GM12878 (cell line): ENCODE measurements around the gene TSFM. TPM values are rescaled to one million over a fixed set of nuclear protein-coding genes. Genes with fewer than 3 reads are reported as not detected.

ENCODE experiments used
- ATAC-seq: fragments of 200-7000 bp; cut with Tn5 transposase; 3 replicates; pipeline ENCODE4 v1.9.1; 2020; ENCODE audit warnings: mild to moderate bottlenecking, moderate library complexity
- BruUV-seq: library from RNA; stranded (reverse); fragments of 400-500 nt; replicated peaks from 2 replicates; lab custom pipeline; 2021; lab: Mats Ljungman, UMichigan
- CTCF ChIA-PET: fragments of 300-600 bp; sonication (Branson Sonifier 250); formaldehyde crosslinking; extraction: SDS; loops from one replicate; lab custom pipeline; 2021; ENCODE audit warnings: inconsistent platforms; lab: Yijun Ruan, JAX
- POLR2A ChIA-PET: fragments of 350-600 bp; formaldehyde crosslinking; extraction: SDS; loops from one replicate; lab custom pipeline; 2021; ENCODE audit warnings: inconsistent platforms; lab: Charles Lee
- RAD21 ChIA-PET: fragments of 300-600 bp; sonication (Branson Sonifier 250); formaldehyde crosslinking; loops from one replicate; lab custom pipeline; 2023; ENCODE audit warnings: antibody characterized with exemption; ENCODE audit not compliant: unreplicated experiment; lab: Charles Lee
- SMC1A ChIA-PET: fragments of 300-600 bp; sonication (Branson Sonifier 250); formaldehyde crosslinking; loops from one replicate; lab custom pipeline; 2023; ENCODE audit not compliant: unreplicated experiment, uncharacterized antibody; lab: Charles Lee
- DNase-seq: peaks from one replicate; pipeline ENCODE4 v3.0.0-alpha.2; 2011; ENCODE audit warnings: low read depth, low spot score
- FAIRE-seq: peaks from 3 replicates; lab custom pipeline; 2011; peaks lifted over from hg19 to GRCh38; lab: Jason Lieb, UNC
- H2AFZ ChIP-seq: 2 replicates; pipeline ENCODE4 v1.6.0; 2011; ENCODE audit warnings: low read depth, low read length, control low read depth; ENCODE audit not compliant: control insufficient read depth
- H3K27ac ChIP-seq: 2 replicates; pipeline ENCODE4 v1.5.1; 2011; ENCODE audit warnings: control low read depth; ENCODE audit not compliant: control insufficient read depth, insufficient read depth
- H3K27me3 ChIP-seq, 2 experiments: replicated peaks in 1 of 2; 2 replicates each; pipeline versions ENCODE4 v1.6.0 to v1.6.1; 2011; ENCODE audit warnings: low read length in 1 of 2; ENCODE audit not compliant: control insufficient read depth in 2 of 2, insufficient read depth in 2 of 2
- H3K36me3 ChIP-seq, 2 experiments: 2 replicates each; pipeline ENCODE4 v1.5.1; 2011; ENCODE audit warnings: low read length in 1 of 2; ENCODE audit not compliant: control insufficient read depth in 2 of 2, insufficient read depth in 2 of 2
- H3K4me1 ChIP-seq: 2 replicates; pipeline ENCODE4 v1.6.1; 2011; ENCODE audit warnings: mild to moderate bottlenecking, low read length, moderate library complexity, mixed read lengths; ENCODE audit not compliant: control insufficient read depth, insufficient read depth
- H3K4me2 ChIP-seq: 2 replicates; pipeline ENCODE4 v1.6.0; 2011; ENCODE audit warnings: control low read depth; ENCODE audit not compliant: control insufficient read depth, insufficient read depth
- H3K4me3 ChIP-seq: fragments of 200-600 bp; sonication (generic); 2 replicates; pipeline ENCODE4 v1.5.1; 2016
- H3K79me2 ChIP-seq: 2 replicates; pipeline ENCODE4 v1.6.0; 2011; ENCODE audit warnings: low read length; ENCODE audit not compliant: control insufficient read depth, insufficient read depth
- H3K9ac ChIP-seq: 2 replicates; pipeline ENCODE4 v1.8.0; 2011; ENCODE audit warnings: low read length, control low read depth, mixed read lengths; ENCODE audit not compliant: control insufficient read depth, insufficient read depth
- H3K9me3 ChIP-seq: replicated peaks from 3 replicates; pipeline ENCODE4 v1.5.1; 2011; ENCODE audit warnings: mild to moderate bottlenecking, low read length; ENCODE audit not compliant: control insufficient read depth, insufficient read depth
- H4K20me1 ChIP-seq: 2 replicates; pipeline ENCODE4 v1.6.0; 2011; ENCODE audit not compliant: control insufficient read depth, insufficient read depth
- ATF2 ChIP-seq: IDR thresholded peaks from 2 replicates; pipeline ENCODE4 v1.6.1; 2012; ENCODE audit warnings: low read length, inconsistent platforms
- CBX3 ChIP-seq: fragments of 200-600 bp; sonication (generic); IDR thresholded peaks from 2 replicates; pipeline ENCODE4 v1.6.1; 2016; ENCODE audit warnings: low read depth, borderline replicate concordance
- CEBPB ChIP-seq, 2 experiments: fragments of 150-350 bp in 1 of 2; IDR thresholded peaks; 2 replicates each; pipeline ENCODE4 v1.6.1; 2012 to 2014; ENCODE audit warnings: low read depth in 2 of 2, low read length in 2 of 2, borderline replicate concordance in 1 of 2, inconsistent platforms in 1 of 2
- E2F8 ChIP-seq: fragments of 450-650 bp; IDR thresholded peaks from 2 replicates; pipeline ENCODE4 v1.6.1; 2018; ENCODE audit warnings: mild to moderate bottlenecking, low read depth, moderate library complexity; ENCODE audit not compliant: partially characterized antibody
- IRF4 ChIP-seq: IDR thresholded peaks from 2 replicates; pipeline ENCODE4 v1.6.1; 2011; ENCODE audit warnings: low read depth, low read length
- POLR2A ChIP-seq: IDR thresholded peaks from 2 replicates; pipeline ENCODE4 v1.6.1; 2011; ENCODE audit warnings: low read depth, mild to moderate bottlenecking, low read length
- RB1 ChIP-seq: fragments of 450-650 bp; formaldehyde crosslinking; IDR thresholded peaks from 2 replicates; pipeline ENCODE4 v1.6.1; 2017; ENCODE audit warnings: mild to moderate bottlenecking, borderline replicate concordance
- RBBP5 ChIP-seq: fragments of 200-600 bp; sonication (generic); conservative IDR thresholded peaks from 2 replicates; pipeline ENCODE4 v1.6.1; 2016
- RELB ChIP-seq: fragments of 450-650 bp; IDR thresholded peaks from 2 replicates; pipeline ENCODE4 v1.6.1; 2017; ENCODE audit warnings: low read depth, mild to moderate bottlenecking, moderate library complexity
- SMARCA5 ChIP-seq: fragments of 450-650 bp; IDR thresholded peaks from 2 replicates; pipeline ENCODE4 v1.6.1; 2017; ENCODE audit warnings: mild to moderate bottlenecking
- TAF1 ChIP-seq: IDR thresholded peaks from 2 replicates; pipeline ENCODE4 v1.6.1; 2011; ENCODE audit warnings: mild to moderate bottlenecking, low read depth, low read length, borderline replicate concordance
- TCF7 ChIP-seq: IDR thresholded peaks from 2 replicates; pipeline ENCODE4 v1.6.1; 2014; ENCODE audit warnings: antibody characterized with exemption, borderline replicate concordance
- YY1 ChIP-seq: IDR thresholded peaks from 2 replicates; pipeline ENCODE4 v1.6.1; 2011; ENCODE audit warnings: low read depth, mild to moderate bottlenecking, low read length
- ZNF207 ChIP-seq: fragments of 450-650 bp; IDR thresholded peaks from 2 replicates; pipeline ENCODE4 v1.6.1; 2014; ENCODE audit warnings: antibody characterized with exemption, mild to moderate bottlenecking, borderline replicate concordance
- ZNF24 ChIP-seq: fragments of 450-650 bp; IDR thresholded peaks from 2 replicates; pipeline ENCODE4 v1.6.1; 2017; ENCODE audit warnings: antibody characterized with exemption, mild to moderate bottlenecking
- ZNF384 ChIP-seq: IDR thresholded peaks from 2 replicates; pipeline ENCODE4 v1.6.1; 2012; ENCODE audit warnings: low read depth, mild to moderate bottlenecking, low read length, improper control_type of control experiment, borderline replicate concordance
- ZNF687 ChIP-seq: fragments of 450-650 bp; IDR thresholded peaks from 2 replicates; pipeline ENCODE4 v1.6.1; 2017; ENCODE audit warnings: mild to moderate bottlenecking, moderate library complexity
- WGBS: methylation state at CpG from one replicate; pipeline ENCODE4 v1.1.6; 2016; ENCODE audit warnings: low lambda C conversion rate; ENCODE audit not compliant: insufficient replicate concordance, insufficient coverage; ENCODE audit errors: missing lambda C conversion rate; 5-methylcytosine and 5-hydroxymethylcytosine counted together
- in situ Hi-C: fragments of 300-500 bp; cut with MboI; formaldehyde crosslinking; loops from 9 replicates; pipeline ENCODE4 v1.14.3; 2018; ENCODE audit warnings: mixed read lengths
- intact Hi-C: fragments of 100-400 bp; cut with micrococcal nuclease; formaldehyde crosslinking; loops from one replicate; pipeline ENCODE4 v1.14.2; 2022; ENCODE audit not compliant: unreplicated experiment
- polyA plus RNA-seq, 11 experiments: library from polyadenylated mRNA; depleted of rRNA in 4 of 11; unstranded in 6 of 11; stranded (reverse) in 5 of 11; fragments of >200 nt; fragmentation: Nextera tagmentation in 4 of 11; fragmentation: Illumina TruSeq in 1 of 11; extraction: Ambion mirVana in 4 of 11; extraction: Trizol in 1 of 11; gene quantifications; 1 replicate in 1 of 11; 2 replicates in 10 of 11; pipeline versions ENCODE4 v1.2.1 to v1.2.3, GENCODE V29; 2011 to 2016; ENCODE audit warnings: inconsistent platforms in 2 of 11, missing spikeins in 2 of 11, low read depth in 1 of 11
- total RNA-seq, 4 experiments: library from RNA; depleted of rRNA in 3 of 4; stranded (reverse); fragments of >200 nt in 3 of 4; fragmentation: Illumina TruSeq in 1 of 4; extraction: Trizol in 1 of 4; gene quantifications; 2 replicates each; pipeline versions ENCODE4 v1.2.1 to v1.2.3, GENCODE V29; 2013 to 2021

TSFM gene
- total and polyA plus RNA-seq, 10 of the 15 experiments (the other 5 are each of a cell fraction or from before 2014, with no cell fraction given), result 36.7 to 132 (median 45.6) TPM

GRCh38 chr12:57795354-57795753 lies 12.8 kb downstream of the TSFM start:
- no peak overlapping the region for H3K27ac ChIP-seq
- ChIA-PET SMC1A (no interaction called here), POLR2A (no interaction called here), CTCF (no interaction called here), RAD21 (no interaction called here)
- no peaks in the 10 kb centered on the region for H3K9me3 ChIP-seq
- intact Hi-C loops, result no loop called here
- H4K20me1 ChIP-seq, result no peaks in the 10 kb centered on the region
- in situ Hi-C loops, result no loop called here
- no TSS peak for BruUV-seq
- H3K4me2 ChIP-seq, result no peak overlapping the region
- no peaks in the 10 kb centered on the region for H3K27me3 ChIP-seq
- H3K79me2 ChIP-seq, result no peaks in the 10 kb centered on the region
- no peak overlapping the region for H3K4me3 ChIP-seq
- H3K4me1 ChIP-seq, result no peaks in the 10 kb centered on the region
- H3K9ac ChIP-seq, result no peak overlapping the region
- no peak for DNase-seq
- ATAC-seq, result no peak
- no peak for FAIRE-seq
- no peak overlapping the region for H2AFZ ChIP-seq
- 86% methylated on average over 6 of the region's 6 CpGs for WGBS
- H3K36me3 ChIP-seq, result peaks cover 7 to 28% of the 10 kb centered on the region in 2 experiments
- TF ChIP-seq RB1 (no peak), CEBPB (IDR thresholded peaks at IDR 0.05; ENCODE audit: borderline replicate concordance in 1 of 2, low read depth in 2 of 2, low read length in 2 of 2) (no peak), ZNF24 (no peak), IRF4 (no peak), ATF2 (no peak), RBBP5 (no peak), CBX3 (no peak), ZNF207 (no peak), TCF7 (no peak), ZNF687 (no peak), POLR2A (no peak), E2F8 (no peak), YY1 (no peak), ZNF384 (no peak), TAF1 (no peak), SMARCA5 (no peak), RELB (no peak)
